GM19397 (cell line): ENCODE measurements around the gene CEP78.
A peak's percentile ranks its signal among the peaks of the same experiment; 100 is the strongest.
"Not testable (repeated sequence)": the region's sequence is repeated elsewhere in the genome, so short reads cannot be mapped to it uniquely, and the experiment has no call there.

ENCODE experiments used
- ATAC-seq: cut with Tn5 transposase; IDR thresholded peaks from one replicate; pipeline ENCODE4 v1.9.1; 2021; ENCODE audit warnings: mild to moderate bottlenecking, moderate library complexity; ENCODE audit not compliant: unreplicated experiment

The CEP78 gene

DNA sequence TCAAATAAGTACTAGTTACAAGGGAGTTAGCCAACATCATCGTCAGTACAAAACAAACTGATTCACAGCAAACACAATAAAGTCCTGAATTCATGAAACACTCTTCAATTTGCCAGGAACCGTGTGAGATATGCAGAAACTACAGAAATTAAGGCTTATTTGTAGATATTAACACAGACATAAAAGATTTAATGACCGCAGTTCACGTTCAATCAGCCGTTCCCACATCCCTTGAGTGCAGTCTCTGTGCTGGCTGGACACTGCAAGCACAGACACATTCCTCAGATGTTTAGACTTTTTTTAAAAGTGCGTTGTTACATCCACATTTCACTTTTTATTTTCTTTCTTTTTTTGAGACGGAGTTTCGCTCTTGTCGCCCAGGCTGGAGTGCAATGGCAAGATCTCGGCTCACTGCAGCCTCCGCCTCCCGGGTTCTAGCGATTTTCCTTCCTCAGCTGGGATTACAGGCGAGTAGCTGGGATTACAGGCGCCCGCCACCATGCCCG lies 566 bp upstream of the CEP78 start:
- no peak for ATAC-seq

DNA sequence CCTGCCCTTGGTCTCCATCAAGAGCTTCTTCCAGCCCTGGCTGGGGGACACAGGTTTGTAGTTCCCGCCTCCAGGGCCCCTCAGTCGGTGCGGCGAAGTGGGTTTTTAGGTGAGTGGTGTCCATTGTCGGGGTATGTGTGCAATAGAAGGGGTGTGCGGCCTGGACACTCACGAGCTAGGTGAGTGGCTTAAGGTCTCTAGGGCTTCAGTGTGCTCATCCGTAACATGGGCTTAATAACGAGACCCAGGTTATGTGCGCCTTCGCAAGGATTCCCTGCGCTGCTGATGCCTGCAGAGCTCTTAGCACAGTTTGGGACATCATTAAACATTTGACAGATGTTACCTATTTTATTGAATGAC lies 656 bp downstream of the CEP78 start:
- peak; percentile 14 for ATAC-seq

DNA sequence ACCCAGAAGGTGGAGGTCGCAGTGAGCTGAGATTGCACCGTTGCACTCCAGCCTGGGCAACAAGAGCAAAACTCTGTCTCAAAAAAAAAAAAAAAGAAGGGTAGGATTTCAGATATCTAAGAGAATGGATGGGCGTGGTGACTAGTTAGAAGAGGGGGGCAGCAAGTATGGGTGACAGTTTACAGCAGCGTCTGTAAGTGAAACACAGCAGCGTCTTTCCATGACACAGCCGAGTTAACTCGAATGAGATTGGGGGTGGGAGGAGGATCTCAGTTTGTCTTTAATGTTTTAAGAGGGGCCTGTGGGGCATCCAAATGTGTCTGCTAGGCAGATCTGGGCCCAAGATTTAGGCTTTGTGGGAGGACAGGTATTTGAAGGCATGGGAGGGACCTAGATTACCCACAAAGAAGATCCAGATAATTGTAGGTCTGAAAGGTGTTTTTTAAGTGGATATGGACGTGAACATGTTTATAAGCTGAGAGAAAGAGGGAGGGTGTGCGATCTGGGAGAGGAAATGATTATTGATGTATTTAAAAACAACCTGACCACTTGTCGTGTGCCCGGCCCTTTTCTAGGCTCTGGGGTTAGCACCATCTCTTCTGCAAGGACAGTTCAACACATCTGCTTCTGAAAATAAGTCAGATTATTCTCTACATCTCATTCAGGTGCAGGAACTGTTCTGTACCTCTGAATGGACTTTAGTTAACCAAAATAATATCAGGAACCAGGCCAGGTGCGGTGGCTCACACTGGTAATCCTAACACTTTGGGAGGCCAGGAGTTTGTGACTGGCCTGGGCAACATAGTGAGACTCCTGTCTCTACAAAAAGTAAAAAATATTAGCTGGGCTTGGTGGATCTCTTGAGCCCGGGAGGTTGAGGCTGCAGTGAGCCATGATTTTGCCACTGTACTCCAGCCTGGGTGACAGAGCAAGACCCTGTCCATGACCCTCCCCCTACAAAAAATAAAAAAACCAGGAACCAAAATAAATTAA lies 2.5 kb downstream of the CEP78 start:
- no peak for ATAC-seq

DNA sequence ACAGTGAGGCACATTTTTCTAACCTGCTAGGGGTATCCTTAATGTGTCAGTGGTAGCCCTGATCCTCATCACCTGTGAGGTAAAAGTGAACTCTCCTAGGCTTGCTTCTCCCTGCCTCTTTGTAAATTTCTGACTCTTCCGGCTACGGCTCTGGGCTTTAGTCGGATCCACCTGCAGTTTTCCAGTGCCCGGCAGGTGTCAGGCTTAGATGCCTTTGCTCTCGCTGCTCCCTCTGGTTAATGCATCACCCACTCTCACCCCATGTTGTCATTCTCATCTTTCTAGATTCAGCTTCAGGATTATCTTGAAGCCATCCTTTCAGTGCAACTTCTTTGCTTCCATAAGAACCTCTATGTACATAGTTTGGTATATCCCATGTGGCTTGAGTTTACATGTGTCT lies 3.6 kb downstream of the CEP78 start:
- no peak for ATAC-seq

DNA sequence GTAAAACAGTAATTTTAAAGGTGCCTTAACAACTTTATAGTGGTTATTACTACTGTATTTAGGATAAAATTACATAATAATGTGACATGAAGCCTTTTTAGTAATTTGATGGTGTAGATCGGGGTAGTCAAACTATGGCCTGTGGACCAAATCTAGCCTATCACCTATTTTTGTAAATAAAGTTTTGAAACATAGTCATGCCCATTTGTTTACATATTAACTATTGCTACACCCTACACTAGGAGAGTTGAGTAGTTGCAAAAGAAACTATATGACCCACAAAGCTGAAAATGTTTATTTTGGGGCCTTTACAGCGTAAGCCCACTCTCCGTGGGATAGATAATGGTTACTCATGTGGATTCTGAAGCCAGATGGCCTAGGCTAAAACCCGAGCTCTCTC lies 6.2 kb downstream of the CEP78 start:
- ATAC-seq, result no peak

DNA sequence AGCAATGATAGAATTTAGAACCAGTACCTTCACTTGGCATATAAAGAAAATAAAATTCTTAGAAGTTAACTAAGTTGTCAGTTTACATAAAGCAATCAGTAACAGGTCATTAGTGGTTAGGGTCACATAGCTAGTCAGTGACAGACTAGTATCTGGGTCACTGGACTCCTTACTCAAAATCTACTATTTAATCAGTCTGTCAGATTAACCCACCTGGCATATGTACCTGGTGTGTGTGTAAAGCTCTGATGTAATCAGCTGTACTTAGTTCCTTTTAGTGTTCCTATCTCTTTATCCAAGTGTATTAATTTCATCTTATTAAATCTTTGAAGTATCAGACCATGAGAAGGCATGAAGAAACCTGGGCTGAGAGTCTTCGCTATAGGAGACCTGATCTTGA lies 7.3 kb downstream of the CEP78 start:
- no peak for ATAC-seq

DNA sequence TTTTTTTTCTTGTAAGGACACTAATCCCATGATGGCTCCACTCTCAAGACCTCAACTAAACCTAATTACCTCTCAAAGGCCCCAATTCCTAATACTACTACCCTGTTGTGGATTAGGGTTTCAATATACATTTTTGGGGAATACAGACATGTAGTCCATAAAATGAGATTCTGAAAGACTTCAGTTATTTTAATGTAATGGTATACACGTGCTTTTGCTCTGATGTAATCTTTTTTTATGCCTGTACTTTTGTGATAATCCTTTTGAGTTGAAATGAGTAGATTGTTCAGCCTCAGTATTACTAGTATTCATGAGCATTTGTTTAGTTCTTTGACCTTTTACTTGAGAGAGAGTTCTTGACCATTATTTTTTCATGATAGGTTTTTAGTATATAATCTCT lies 9.5 kb downstream of the CEP78 start:
- no peak for ATAC-seq

DNA sequence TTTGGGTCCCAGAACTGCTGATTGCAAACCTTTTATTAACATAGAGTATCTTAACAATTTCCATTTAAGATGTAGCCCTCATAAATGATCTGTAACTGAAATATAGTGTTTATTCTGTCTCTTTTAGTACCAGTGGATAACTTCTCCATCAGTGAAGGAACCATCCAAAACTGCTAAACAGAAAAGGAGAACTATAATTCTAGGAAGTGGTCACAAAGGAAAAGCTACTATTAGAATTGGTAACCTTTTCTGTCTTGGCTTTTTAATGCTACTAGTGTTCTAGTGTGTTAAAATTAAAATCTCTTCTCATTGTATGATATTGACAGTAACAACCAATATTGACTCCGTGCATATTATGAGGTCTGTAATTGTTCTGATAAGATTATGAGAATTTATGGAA lies 12.8 kb downstream of the CEP78 start:
- ATAC-seq, result no peak

DNA sequence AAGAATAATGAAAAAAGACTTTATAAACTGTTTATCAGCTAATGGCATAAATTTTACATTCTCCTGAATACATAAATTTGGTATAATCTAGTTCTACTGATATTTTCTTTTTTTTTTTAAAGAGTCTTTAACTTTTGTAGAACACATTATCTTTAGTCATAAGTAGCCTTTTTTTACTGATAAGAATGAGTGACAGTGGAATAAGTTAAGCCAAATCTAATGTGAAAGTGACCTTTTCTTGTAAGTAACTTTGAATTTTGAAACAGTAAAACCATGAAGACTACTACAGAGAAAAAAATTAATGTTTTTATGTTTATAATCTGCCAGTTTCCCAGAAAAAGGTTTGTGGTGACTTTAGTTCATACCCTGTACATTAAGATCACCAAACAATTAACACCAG lies 13.7 kb downstream of the CEP78 start:
- no peak for ATAC-seq

DNA sequence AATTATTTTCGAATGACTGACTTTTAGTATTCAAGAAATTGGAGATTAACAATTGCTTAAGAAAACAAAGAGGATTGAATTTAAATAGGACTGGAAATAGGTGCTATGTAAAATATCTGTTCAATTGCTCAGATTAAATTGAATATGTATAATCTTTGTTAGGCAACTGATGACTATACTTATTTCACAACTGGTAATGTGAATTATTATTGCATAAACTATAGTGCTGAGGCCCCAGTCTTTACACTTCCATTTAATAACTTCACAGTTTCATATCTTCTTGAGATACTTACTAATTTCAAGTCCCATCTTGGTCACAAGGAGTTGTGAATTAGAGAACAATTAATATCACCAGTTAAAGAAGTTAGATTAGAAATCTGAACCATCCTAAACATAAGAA lies 16.7 kb downstream of the CEP78 start:
- no peak for ATAC-seq

DNA sequence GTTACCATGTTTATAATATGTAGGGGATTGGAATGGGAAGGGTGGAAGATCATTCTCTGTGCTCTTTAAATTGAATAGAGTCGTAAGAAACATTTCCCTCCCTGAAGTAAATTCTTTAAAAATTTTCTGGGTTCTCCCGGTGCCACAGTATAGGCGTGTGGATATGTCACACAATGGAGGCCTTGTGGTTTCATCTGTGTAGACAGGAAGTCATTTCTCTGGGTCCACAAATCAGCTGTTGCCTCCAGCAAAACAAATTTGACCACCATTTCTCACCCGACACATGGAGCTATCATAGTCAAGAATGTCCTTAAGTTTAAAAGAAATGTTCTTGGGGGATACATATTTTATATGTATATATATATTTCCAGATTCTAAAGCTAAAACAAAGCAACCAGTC lies 17.4 kb downstream of the CEP78 start:
- ATAC-seq, result no peak

DNA sequence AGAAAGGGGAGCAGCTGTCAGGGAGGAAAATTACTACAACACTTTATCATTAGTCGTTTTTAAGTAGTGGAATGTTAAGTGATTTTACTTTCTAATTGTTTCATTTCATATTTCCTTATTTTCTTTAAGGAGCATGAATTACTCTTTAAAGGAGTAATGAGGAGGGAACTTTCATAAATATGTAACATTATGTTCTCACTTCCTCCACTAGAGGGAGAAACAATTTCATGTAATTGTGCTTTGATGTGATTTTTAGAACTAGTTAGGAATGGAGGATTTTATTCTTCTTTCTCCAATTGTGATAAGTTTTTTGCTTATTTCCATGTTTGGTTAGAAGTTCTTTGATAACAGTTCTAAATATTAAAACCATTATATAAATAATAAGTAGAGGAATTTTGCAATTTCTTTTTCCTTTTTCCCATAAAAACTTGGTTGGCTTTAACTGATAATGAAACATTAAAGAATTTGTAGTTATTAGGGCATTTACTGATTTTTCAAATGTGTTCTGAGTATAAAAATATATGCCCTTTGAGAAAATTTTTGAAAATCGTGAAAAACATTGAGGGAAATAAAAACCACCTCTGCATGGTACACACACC lies 25.6 kb downstream of the CEP78 start:
- ATAC-seq, result no peak

DNA sequence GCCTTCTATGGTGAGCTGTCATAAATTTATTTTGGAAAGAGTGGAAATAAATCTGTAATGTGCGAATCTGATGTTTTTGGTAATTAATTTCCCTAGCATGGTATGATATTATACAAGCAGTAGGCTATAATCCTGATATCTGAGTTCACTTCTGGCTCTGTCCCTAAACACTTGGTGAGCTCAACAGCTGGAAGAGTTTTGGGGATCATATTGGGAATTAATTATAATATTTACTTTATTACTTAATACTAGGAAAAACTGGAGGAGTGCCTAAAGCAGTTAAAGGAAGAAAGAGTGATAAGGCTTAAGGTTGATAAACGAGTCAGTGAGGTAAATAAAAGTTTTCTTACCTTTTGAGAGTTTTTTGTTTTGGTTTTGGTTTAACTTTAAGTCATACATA lies 26.8 kb downstream of the CEP78 start:
- no peak for ATAC-seq

DNA sequence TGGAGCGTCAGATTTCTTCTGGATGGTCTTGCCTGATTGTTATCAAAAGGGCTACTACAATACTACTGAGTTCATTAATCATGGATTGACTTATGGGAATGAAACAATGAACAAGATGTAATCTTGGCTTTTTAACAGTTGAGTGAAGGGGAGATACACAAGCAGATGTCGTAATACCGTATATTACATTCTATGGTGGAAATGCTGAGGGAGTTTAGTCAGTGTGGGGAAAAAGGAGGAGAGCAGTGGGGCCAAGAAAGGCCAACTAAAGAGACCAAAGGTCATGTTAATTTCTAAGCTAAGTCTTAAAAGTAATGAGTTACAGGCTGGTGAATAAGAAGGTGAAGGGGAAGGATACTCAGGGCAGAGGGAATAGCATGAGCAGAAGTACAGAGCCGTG lies 32.0 kb downstream of the CEP78 start:
- ATAC-seq, result no peak

DNA sequence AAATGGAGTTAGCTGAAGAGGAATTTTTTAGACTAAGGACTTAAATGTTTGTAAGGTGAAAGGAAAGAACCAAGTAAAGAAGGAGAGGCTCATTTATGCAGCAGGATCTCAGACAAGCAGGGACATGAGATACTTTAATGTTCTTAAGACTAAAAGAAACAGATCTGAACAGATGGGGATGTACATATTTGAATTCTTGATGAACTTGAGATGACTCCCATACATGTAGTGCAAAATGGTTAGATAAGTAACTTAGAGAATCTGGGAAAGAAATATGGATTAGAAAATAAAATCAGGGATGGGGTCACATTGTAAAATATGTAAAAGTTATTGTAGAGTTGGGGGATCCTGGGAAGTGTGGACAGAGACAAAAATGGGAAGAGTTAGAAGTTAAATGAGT lies 33.9 kb downstream of the CEP78 start:
- no peak for ATAC-seq

DNA sequence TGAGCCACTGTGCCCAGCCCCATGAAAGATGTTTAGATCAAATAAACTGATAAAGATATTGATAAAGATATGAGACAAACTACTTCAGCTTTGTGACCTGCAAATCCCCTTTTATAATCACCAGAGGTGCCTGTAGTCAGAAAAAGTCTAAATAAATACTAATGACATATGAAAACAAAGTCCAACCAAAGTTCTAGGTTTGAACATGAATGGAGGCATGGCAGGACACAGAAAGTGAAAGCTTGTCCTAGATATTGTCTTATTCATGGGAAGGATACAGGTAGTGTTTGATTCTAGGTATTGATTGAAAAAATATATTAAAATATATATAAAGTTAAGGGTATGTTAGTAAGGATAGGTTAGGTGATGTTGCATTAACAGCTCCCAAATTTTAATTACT lies 36.4 kb downstream of the CEP78 start:
- ATAC-seq, result no peak

DNA sequence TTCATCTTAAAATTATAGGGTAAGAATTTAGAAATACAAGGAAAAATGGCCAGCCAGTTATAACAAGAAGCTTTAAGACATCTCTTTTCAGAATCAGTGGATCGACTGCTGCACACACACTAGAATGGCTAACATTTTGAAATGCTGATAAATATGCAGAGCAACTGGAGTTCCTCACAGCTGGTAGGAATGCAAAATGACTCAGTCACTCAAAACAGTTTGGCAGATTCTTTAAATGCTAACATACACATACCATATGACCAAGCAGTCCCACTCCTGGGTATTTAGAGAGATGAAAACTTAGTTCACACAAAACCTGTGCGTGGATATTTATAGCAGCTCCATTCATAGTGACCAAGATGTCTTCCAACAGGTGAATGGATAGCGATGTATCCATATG lies 37.9 kb downstream of the CEP78 start:
- no peak for ATAC-seq

DNA sequence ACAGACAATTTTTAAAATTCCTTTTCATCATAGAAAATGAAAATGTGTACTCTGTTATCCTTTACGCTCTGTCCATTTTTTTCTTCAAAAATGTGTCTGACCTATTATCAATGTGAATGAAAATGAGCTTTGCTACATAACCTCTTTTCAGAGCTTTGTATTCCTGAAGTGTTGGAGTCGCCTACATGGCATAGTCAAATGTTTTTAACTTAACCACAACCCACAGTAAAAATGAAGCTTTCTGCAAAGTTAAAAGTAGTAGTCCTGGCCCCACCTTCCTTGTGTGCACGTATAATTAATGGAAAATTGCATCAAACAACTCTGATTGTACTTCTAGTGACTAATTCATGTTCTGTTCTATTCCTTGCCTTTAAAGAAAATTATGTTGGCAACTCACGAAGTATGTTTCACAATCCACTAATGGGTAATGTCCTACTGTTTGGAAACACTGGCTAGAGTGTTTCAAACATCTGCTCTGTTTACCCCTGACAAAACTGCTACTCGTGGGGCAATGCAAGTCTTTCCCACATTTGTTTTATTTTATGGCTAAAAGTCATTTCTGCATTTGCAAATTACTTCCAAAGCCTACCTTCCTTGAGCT lies 42.4 kb downstream of the CEP78 start:
- no peak for ATAC-seq

DNA sequence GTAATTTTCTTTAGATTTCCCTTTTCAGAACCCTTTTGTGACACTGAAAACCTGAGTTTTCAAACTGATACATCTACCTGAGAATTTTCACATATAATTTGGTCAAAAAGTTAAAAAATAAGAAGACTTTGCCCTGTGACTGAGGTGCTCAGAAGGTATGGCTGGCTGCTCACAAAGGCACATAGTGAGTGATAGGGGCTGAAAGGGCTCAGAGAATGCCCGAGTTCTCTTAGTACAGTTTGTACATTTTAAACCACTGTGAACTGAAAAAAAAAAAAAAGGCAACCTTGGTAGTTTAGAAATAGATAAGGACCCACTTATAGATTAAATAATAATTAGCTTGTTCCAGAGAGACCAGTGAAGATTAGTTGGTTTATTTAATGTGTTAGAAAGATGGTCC lies 42.9 kb downstream of the CEP78 start:
- ATAC-seq, result no peak

DNA sequence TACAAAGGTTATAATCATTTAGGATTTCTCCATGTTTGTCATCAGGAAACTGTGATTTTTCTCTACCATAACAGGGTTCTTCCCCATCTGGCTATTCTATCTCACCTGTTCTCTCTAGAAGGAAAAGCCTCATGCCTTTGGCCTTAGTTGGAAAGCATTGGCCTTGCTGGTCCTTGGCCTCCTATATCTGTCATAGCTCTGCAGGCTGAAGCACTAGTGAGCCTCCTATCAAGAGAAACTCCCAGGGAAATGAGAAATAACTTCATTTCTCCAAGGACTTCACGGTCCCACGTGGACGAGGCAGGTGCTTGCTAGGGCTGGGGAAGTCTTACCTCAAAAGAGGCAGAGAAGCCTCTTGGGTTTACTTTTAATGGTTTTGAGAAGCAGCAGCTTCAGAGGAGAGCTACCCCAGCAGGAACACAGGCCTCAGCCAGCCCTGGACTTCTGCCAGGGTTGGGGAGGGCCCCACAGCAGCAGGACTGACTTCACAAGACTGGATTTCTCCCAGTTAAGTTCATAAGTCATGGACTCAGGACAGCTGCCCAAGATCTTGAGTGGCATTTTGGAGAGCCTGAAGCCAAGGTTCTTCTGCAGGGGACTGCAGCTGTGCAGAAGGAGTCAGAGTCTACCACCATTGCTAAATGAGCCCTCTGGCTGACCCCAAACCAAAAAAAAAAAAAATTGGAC lies 45.2 kb downstream of the CEP78 start:
- no peak for ATAC-seq

DNA sequence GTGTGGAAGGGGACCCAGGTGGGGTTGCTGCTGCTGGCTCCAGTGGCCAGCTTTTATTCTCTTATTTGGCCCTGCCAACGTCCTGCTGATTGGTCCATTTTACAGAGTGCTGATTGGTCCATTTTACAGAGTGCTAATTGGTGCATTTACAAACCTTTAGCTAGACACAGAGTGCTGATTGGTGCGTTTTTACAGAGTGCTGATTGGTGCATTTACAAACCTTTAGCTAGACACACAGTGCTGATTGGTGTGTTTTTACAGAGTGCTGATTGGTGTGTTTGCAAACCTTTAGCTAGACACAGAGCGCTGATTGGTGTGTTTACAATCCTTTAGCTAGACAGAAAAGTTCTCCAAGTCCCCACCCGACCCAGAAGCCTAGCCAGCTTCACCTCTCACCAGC lies 48.3 kb downstream of the CEP78 start:
- ATAC-seq, result not testable (repeated sequence)
